ENCODE results near the gene KIF26A.

GRCh38 chr14:104221071-104221625 is 82.8 kb downstream of the KIF26A start:
- TF ChIP-seq POLR2AphosphoS5 (IDR thresholded peaks at IDR 0.05) (no peak), POLR2A (IDR thresholded peaks at IDR 0.05) (no peak)
